Metanephros (tissue), 1 donor: ENCODE results near the gene DIPK2B. TPM values are rescaled to one million over a fixed set of nuclear protein-coding genes. Genes with fewer than 3 reads are reported as not detected.

ENCODE experiments used
- total RNA-seq: library from RNA; depleted of rRNA; stranded (reverse); fragments of >200 nt; gene quantifications from one replicate; pipeline ENCODE4 v1.2.3, GENCODE V29; 2014

DIPK2B gene, protein sequence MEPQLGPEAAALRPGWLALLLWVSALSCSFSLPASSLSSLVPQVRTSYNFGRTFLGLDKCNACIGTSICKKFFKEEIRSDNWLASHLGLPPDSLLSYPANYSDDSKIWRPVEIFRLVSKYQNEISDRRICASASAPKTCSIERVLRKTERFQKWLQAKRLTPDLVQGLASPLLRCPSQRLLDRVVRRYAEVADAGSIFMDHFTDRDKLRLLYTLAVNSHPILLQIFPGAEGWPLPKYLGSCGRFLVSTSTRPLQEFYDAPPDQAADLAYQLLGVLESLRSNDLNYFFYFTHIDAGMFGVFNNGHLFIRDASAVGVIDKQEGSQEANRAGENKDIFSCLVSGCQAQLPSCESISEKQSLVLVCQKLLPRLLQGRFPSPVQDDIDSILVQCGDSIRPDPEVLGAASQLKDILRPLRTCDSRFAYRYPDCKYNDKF
- total RNA-seq: 13.4 TPM

GRCh38 chrX:45200741-45201234 is at the start of gene DIPK2B:
Gene DIPK2B, minus strand, starts transcription at chrX:45200876. Its CDS starts 50 bp downstream, at chrX:45200826.

